Liver (tissue), 9 donors: ENCODE results near the gene BFSP1. TPM values are rescaled to one million over a fixed set of nuclear protein-coding genes. Genes with fewer than 3 reads are reported as not detected.

Source experiments
- DNase-seq: peaks from one replicate; pipeline ENCODE4 v3.0.0-alpha.2; 2017; ENCODE audit warnings: low spot score
- H3K27ac ChIP-seq, 2 donors: one replicate each; pipeline ENCODE4 v1.7.0; 2013; ENCODE audit warnings: inconsistent platforms in 2 of 2, low read length in 2 of 2, control low read depth in 1 of 2, low read depth in 1 of 2, mild to moderate bottlenecking in 1 of 2
- H3K27me3 ChIP-seq, 4 donors: one replicate each; pipeline versions ENCODE4 v1.6.1 to v1.7.0; 2013; ENCODE audit warnings: low read length in 3 of 4, inconsistent platforms in 1 of 4, mild to moderate bottlenecking in 1 of 4, moderate library complexity in 1 of 4; ENCODE audit not compliant: control insufficient read depth in 4 of 4, insufficient read depth in 4 of 4
- H3K36me3 ChIP-seq, 4 donors: one replicate each; pipeline versions ENCODE4 v1.6.1 to v1.7.0; 2013; ENCODE audit warnings: low read length in 3 of 4, mild to moderate bottlenecking in 3 of 4, low read depth in 1 of 4, moderate library complexity in 1 of 4; ENCODE audit not compliant: control insufficient read depth in 4 of 4, insufficient read depth in 3 of 4
- H3K4me1 ChIP-seq, 4 donors: one replicate each; pipeline versions ENCODE4 v1.6.1 to v1.7.0; 2013; ENCODE audit warnings: low read length in 3 of 4, mild to moderate bottlenecking in 3 of 4, moderate library complexity in 1 of 4; ENCODE audit not compliant: control insufficient read depth in 4 of 4, insufficient read depth in 4 of 4
- H3K4me3 ChIP-seq, 3 donors: one replicate each; pipeline versions ENCODE4 v1.6.1 to v1.7.0; 2013; ENCODE audit warnings: low read length in 3 of 3, control low read depth in 1 of 3, low read depth in 1 of 3, mild to moderate bottlenecking in 1 of 3
- H3K9ac ChIP-seq, 2 donors: one replicate each; pipeline ENCODE4 v1.7.0; 2013; ENCODE audit warnings: low read length in 2 of 2, mild to moderate bottlenecking in 2 of 2, moderate library complexity in 2 of 2, control low read depth in 1 of 2, low read depth in 1 of 2
- H3K9me3 ChIP-seq, 4 donors: one replicate each; pipeline versions ENCODE4 v1.6.1 to v1.7.0; 2013; ENCODE audit warnings: low read length in 3 of 4; ENCODE audit not compliant: control insufficient read depth in 4 of 4
- ATF3 ChIP-seq: IDR thresholded peaks from 2 replicates; pipeline ENCODE4 v1.6.1; 2016; ENCODE audit warnings: antibody characterized with exemption
- CTCF ChIP-seq: fragments of 150-350 bp; IDR thresholded peaks from 2 replicates; pipeline ENCODE4 v1.5.1; 2017; ENCODE audit warnings: improper control_type of control experiment, low read depth, low read length; ENCODE audit not compliant: missing input control
- EGR1 ChIP-seq, 2 donors: IDR thresholded peaks; 2 replicates each; pipeline ENCODE4 v1.6.1; 2016 to 2018; ENCODE audit warnings: antibody characterized with exemption in 2 of 2, low read depth in 2 of 2
- FOXA1 ChIP-seq: IDR thresholded peaks from 2 replicates; pipeline ENCODE4 v1.6.1; 2016; ENCODE audit warnings: antibody characterized with exemption
- FOXA2 ChIP-seq: IDR thresholded peaks from 2 replicates; pipeline ENCODE4 v1.6.1; 2016; ENCODE audit warnings: antibody characterized with exemption
- GABPA ChIP-seq, 2 donors: IDR thresholded peaks in 1 of 2; conservative IDR thresholded peaks in 1 of 2; 2 replicates each; pipeline ENCODE4 v1.6.1; 2016; ENCODE audit warnings: antibody characterized with exemption in 2 of 2, mild to moderate bottlenecking in 1 of 2, moderate library complexity in 1 of 2
- HNF4A ChIP-seq, 2 donors: conservative IDR thresholded peaks; 2 replicates each; pipeline ENCODE4 v1.6.1; 2016; ENCODE audit warnings: antibody characterized with exemption in 2 of 2, mild to moderate bottlenecking in 2 of 2
- HNF4G ChIP-seq: IDR thresholded peaks from 2 replicates; pipeline ENCODE4 v1.6.1; 2016; ENCODE audit warnings: antibody characterized with exemption
- JUND ChIP-seq, 2 donors: IDR thresholded peaks; 2 replicates each; pipeline ENCODE4 v1.6.1; 2016; ENCODE audit warnings: antibody characterized with exemption in 2 of 2
- MAX ChIP-seq: IDR thresholded peaks from 2 replicates; pipeline ENCODE4 v1.6.1; 2016; ENCODE audit warnings: antibody characterized with exemption
- NR2F2 ChIP-seq: IDR thresholded peaks from 2 replicates; pipeline ENCODE4 v1.6.1; 2016; ENCODE audit warnings: antibody characterized with exemption
- RAD21 ChIP-seq, 2 donors: IDR thresholded peaks; 2 replicates each; pipeline ENCODE4 v1.6.1; 2016; ENCODE audit warnings: antibody characterized with exemption in 2 of 2, mild to moderate bottlenecking in 2 of 2
- REST ChIP-seq: IDR thresholded peaks from 2 replicates; pipeline ENCODE4 v1.6.1; 2016; ENCODE audit warnings: antibody characterized with exemption, mild to moderate bottlenecking
- RXRA ChIP-seq, 2 donors: IDR thresholded peaks; 2 replicates each; pipeline ENCODE4 v1.6.1; 2017 to 2018; ENCODE audit warnings: antibody characterized with exemption in 2 of 2, mild to moderate bottlenecking in 1 of 2
- SP1 ChIP-seq: IDR thresholded peaks from 2 replicates; pipeline ENCODE4 v1.6.1; 2018; ENCODE audit warnings: antibody characterized with exemption, mild to moderate bottlenecking
- TAF1 ChIP-seq: conservative IDR thresholded peaks from 2 replicates; pipeline ENCODE4 v1.6.1; 2016; ENCODE audit warnings: antibody characterized with exemption, mild to moderate bottlenecking
- YY1 ChIP-seq: IDR thresholded peaks from 2 replicates; pipeline ENCODE4 v1.6.1; 2016; ENCODE audit warnings: antibody characterized with exemption, mild to moderate bottlenecking
- ZBTB33 ChIP-seq: IDR thresholded peaks from 2 replicates; pipeline ENCODE4 v1.6.1; 2016; ENCODE audit warnings: antibody characterized with exemption
- WGBS: extraction: QIAGEN DNeasy Blood & Tissue Kit; methylation state at CpG from one replicate; pipeline ENCODE4 v1.1.7; 2013; 5-methylcytosine and 5-hydroxymethylcytosine counted together
- polyA plus RNA-seq, 2 donors: library from polyadenylated mRNA; stranded (reverse) in 1 of 2; unstranded in 1 of 2; fragments of 200-250 nt in 1 of 2; fragments of >200 nt in 1 of 2; fragmentation: Nextera tagmentation in 1 of 2; extraction: Ambion mirVana in 1 of 2; gene quantifications; one replicate each; pipeline versions ENCODE4 v1.2.1 to v1.2.3, GENCODE V29; 2013 to 2015
- total RNA-seq, 2 donors: library from RNA; depleted of rRNA; stranded (reverse); fragments of >200 nt; gene quantifications; one replicate each; pipeline ENCODE4 v1.2.3, GENCODE V29; 2014
- donor health status: healthy.
- donor health status: healthy.
- donor health status: healthy.
- donor health status: healthy.
- donor health status: healthy.

BFSP1 gene
- total and polyA plus RNA-seq, 4 donors, result 0.14 to 0.28 (median 0.21) TPM

GRCh38 chr20:17541596-17541995 lies 10.4 kb upstream of the BFSP1 start:
- H3K9me3 ChIP-seq, result no peaks in the 10 kb centered on the region
- peaks cover 0 to 31% (median 20%) of the 10 kb centered on the region in 4 donors for H3K4me1 ChIP-seq
- WGBS, result 89% methylated on average over 3 of the region's 3 CpGs
- H3K27me3 ChIP-seq, result no peaks in the 10 kb centered on the region
- no peak overlapping the region for H3K4me3 ChIP-seq
- H3K36me3 ChIP-seq, result no peaks in the 10 kb centered on the region
- DNase-seq, result no peak
- TF ChIP-seq GABPA (IDR thresholded peaks at IDR 0.05 in 1 of 2, conservative IDR thresholded peaks at IDR 0.05 in 1 of 2), result no peak
- TF ChIP-seq REST, result no peak
- no peak for TF ChIP-seq HNF4G
- no peak for TF ChIP-seq ATF3
- TF ChIP-seq FOXA2, result no peak
- no peak for TF ChIP-seq YY1
- TF ChIP-seq FOXA1, result no peak
- TF ChIP-seq RAD21 (IDR thresholded peaks at IDR 0.05), result no peak
- no peak for TF ChIP-seq CTCF
- TF ChIP-seq HNF4A (conservative IDR thresholded peaks at IDR 0.05), result no peak
- TF ChIP-seq TAF1, result no peak
- no peak for TF ChIP-seq NR2F2
- TF ChIP-seq SP1, result no peak
- no peak for TF ChIP-seq JUND (IDR thresholded peaks at IDR 0.05)
- no peak for TF ChIP-seq RXRA (IDR thresholded peaks at IDR 0.05)
- TF ChIP-seq ZBTB33, result no peak
- TF ChIP-seq EGR1 (IDR thresholded peaks at IDR 0.05; ENCODE audit: low read depth in 2 of 2), result no peak
- no peak for TF ChIP-seq MAX
- peak overlapping the region in 1 of 2 donors; percentile 32 for H3K27ac ChIP-seq
- H3K9ac ChIP-seq, result no peak overlapping the region
